Body of pancreas (tissue), 4 donors: ENCODE results near the gene LIPC. TPM values are rescaled to one million over a fixed set of nuclear protein-coding genes. Genes with fewer than 3 reads are reported as not detected.

Experiments
- ATAC-seq: fragments of 150-250 bp; one replicate; pipeline ENCODE4 v1.9.1; 2016
- DNase-seq, 4 donors: peaks; one replicate each; pipeline ENCODE4 v3.0.0-alpha.2; 2019
- H3K27ac ChIP-seq, 4 donors: fragments of 200-600 bp; sonication (generic); 1 replicate in 3 of 4; 2 replicates in 1 of 4; pipeline versions ENCODE4 v1.5.1 to v1.6.1; 2016 to 2019; ENCODE audit warnings: mild to moderate bottlenecking in 1 of 4, mixed read lengths in 1 of 4, moderate library complexity in 1 of 4
- H3K27me3 ChIP-seq, 2 donors: fragments of 200-600 bp; sonication (generic); one replicate each; pipeline ENCODE4 v1.6.0; 2016; ENCODE audit warnings: mild to moderate bottlenecking in 1 of 2
- H3K36me3 ChIP-seq, 2 donors: fragments of 200-600 bp; sonication (generic); replicated peaks in 1 of 2; 2 replicates each; pipeline ENCODE4 v1.5.1; 2016; ENCODE audit warnings: low read depth in 2 of 2; ENCODE audit not compliant: insufficient read depth in 1 of 2
- H3K4me1 ChIP-seq: fragments of 200-600 bp; sonication (generic); one replicate; pipeline ENCODE4 v1.6.0; 2016
- H3K4me3 ChIP-seq, 2 donors: fragments of 200-600 bp; sonication (generic); 1 replicate in 1 of 2; 2 replicates in 1 of 2; pipeline ENCODE4 v1.5.1; 2016 to 2019
- H3K9me3 ChIP-seq, 3 donors: fragments of 200-600 bp; sonication (generic); 1 replicate in 2 of 3; 2 replicates in 1 of 3; pipeline ENCODE4 v1.5.1; 2016
- CTCF ChIP-seq, 7 experiments: fragments of 450-650 bp in 4 of 7; fragments of 200-600 bp in 3 of 7; sonication (generic) in 3 of 7; IDR thresholded peaks; one replicate each; pipeline ENCODE4 v1.5.1; 2016 to 2019; ENCODE audit warnings: antibody characterized with exemption in 7 of 7
- POLR2A ChIP-seq, 3 donors: fragments of 450-650 bp; IDR thresholded peaks; one replicate each; pipeline ENCODE4 v1.6.1; 2016; ENCODE audit warnings: antibody characterized with exemption in 3 of 3, mild to moderate bottlenecking in 2 of 3
- WGBS, 2 donors: methylation state at CpG; one replicate each; pipeline ENCODE4 v1.1.5; 2017; 5-methylcytosine and 5-hydroxymethylcytosine counted together
- intact Hi-C: fragments of 100-400 bp; cut with DNase I; formaldehyde crosslinking; loops from one replicate; pipeline ENCODE4 v1.15.1; 2023
- total RNA-seq, 2 donors: library from RNA; depleted of rRNA; stranded (reverse); fragments of >200 nt; gene quantifications; one replicate each; pipeline ENCODE4 v1.1.0, GENCODE V29; 2016

The LIPC gene
- total RNA-seq, 2 donors from 2014 or later: 1.6 to 2.3 TPM

DNA sequence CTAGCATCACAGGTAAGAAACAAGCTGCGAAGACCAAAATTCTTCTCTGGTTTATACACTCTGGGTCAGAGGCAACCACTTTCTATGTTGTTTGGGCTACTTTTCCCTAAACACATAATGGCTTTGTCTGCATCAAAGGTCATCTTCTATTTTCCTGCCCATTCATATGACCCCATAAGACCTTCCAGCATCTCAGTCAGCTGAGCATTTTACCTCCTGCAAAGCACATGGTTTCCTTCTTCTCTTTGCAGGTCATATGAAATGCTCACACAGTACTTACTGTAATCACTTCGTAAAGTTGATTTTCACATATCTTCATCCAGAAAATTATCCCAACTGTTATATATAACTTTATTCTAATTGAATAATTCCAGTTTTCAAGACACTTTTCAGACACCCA lies 34.8 kb downstream of the LIPC start:
- no peaks in the 10 kb centered on the region for H3K36me3 ChIP-seq
- TF ChIP-seq CTCF (IDR thresholded peaks at IDR 0.05): no peak
- TF ChIP-seq POLR2A (IDR thresholded peaks at IDR 0.05): no peak
- no peak overlapping the region for H3K27ac ChIP-seq

DNA sequence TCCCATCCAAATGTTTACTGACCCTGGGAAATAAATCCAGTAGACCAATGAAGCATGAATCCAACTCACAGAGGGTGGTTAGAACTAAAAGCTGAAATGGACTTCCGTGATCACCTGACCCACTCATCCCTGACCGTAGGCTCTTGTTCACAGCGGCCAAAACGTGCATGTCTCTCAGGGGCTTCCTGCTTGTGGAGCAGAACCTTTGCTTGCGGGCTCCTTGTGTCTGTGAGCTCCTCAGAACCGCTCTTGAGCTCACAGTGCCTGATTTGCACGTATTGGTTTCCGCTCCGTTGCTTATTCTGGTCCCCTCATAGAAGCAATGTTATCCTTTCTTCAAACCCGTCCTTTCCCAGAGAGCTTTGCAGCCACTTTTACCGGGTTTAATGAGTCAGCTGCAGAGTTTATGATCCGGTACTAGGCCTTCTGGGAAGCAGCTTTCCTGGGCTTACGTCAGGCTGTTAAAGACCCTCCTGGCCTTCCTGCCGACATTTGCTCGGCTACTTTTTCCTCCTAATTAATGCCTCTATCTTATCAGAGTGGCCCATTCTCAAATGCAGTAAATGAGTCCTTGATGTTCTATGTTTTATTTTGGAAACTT lies 35.4 kb downstream of the LIPC start:
- TF ChIP-seq POLR2A (IDR thresholded peaks at IDR 0.05): no peak
- TF ChIP-seq CTCF (IDR thresholded peaks at IDR 0.05): no peak
- peaks cover 32% of the 10 kb centered on the region for H3K4me1 ChIP-seq
- H3K27ac ChIP-seq: peak overlapping the region in 2 of 4 donors; percentile 18 to 51
- H3K9me3 ChIP-seq: no peaks in the 10 kb centered on the region
- WGBS, 2 donors: 66 to 84% methylated on average over 15 of the region's 15 CpGs
- ATAC-seq (no peak), DNase-seq (peak in 1 of 4 donors; percentile 45)
- intact Hi-C loops: no loop called here
- no peak overlapping the region for H3K4me3 ChIP-seq
- no peaks in the 10 kb centered on the region for H3K27me3 ChIP-seq
- no peaks in the 10 kb centered on the region for H3K36me3 ChIP-seq

More for the DNA sequence above, 34.8 kb downstream of the LIPC start:
- no peak overlapping the region for H3K4me3 ChIP-seq
- WGBS, 2 donors: 83 to 92% methylated on average over 2 of the region's 2 CpGs
- H3K27me3 ChIP-seq: no peaks in the 10 kb centered on the region
- peaks cover 32% of the 10 kb centered on the region for H3K4me1 ChIP-seq
- H3K9me3 ChIP-seq: no peaks in the 10 kb centered on the region
- ATAC-seq: no peak
- intact Hi-C loops: no loop called here
- DNase-seq: no peak

DNA sequence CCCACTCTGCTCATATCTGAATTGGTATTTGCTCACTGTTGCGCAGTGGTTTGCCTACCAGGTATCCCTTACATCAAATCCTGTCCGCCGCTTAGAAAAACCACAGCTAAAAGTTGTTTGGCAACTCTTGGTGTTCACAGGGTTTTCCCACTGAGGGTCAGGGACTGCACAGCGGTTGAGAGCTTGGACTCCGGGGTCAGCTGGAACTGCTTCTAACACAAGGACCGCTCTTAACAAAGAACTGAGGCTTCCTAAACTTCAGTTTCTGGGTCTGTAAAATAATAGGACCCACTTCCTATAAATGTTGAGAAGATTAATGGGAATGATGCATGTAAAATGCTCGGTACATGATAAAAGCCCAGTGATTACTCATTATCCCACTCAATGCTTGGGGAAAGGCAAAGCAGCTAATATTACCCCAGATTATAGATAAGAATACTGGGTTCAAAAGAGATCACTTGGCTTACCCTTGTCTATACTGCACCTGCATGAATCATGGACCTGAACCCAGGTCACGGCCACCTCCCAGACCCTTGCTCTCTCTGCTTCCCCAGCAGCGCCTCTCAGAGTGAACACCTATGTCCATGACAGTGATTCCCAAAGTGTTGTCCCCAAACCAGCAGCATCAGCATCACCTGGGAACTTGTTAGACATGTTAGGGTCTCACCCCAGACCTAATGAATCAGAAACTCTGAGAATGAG lies 36.1 kb downstream of the LIPC start:
- DNase-seq (peak in 3 of 4 donors; percentile 33 to 70 (median 36)), ATAC-seq (peak; percentile 57)
- no peaks in the 10 kb centered on the region for H3K36me3 ChIP-seq
- WGBS, 2 donors: 68 to 80% methylated on average over 9 of the region's 9 CpGs
- intact Hi-C loops: no loop called here
- no peaks in the 10 kb centered on the region for H3K9me3 ChIP-seq
- no peaks in the 10 kb centered on the region for H3K27me3 ChIP-seq
- no peak for TF ChIP-seq POLR2A (IDR thresholded peaks at IDR 0.05)
- no peak for TF ChIP-seq CTCF (IDR thresholded peaks at IDR 0.05)
- no peak overlapping the region for H3K4me3 ChIP-seq
- H3K27ac ChIP-seq: peak overlapping the region in 2 of 4 donors; percentile 18 to 51
- peaks cover 30% of the 10 kb centered on the region for H3K4me1 ChIP-seq

- H3K27me3 ChIP-seq: no peaks in the 10 kb centered on the region
- DNase-seq (peak; percentile 35 to 70 (median 40)), ATAC-seq (peak; percentile 72)
- intact Hi-C loops: no loop called here
- no peaks in the 10 kb centered on the region for H3K36me3 ChIP-seq
- peak overlapping the region in 3 of 4 donors; percentile 45 to 75 (median 55) for H3K27ac ChIP-seq
- no peak overlapping the region for H3K4me3 ChIP-seq
- 70 to 71% methylated on average over 11 of the region's 11 CpGs for WGBS, 2 donors
- H3K4me1 ChIP-seq: peaks cover 42% of the 10 kb centered on the region
- H3K9me3 ChIP-seq: no peaks in the 10 kb centered on the region
- TF ChIP-seq CTCF (IDR thresholded peaks at IDR 0.05) (no peak), POLR2A (IDR thresholded peaks at IDR 0.05) (no peak)
Measured at GRCh38 chr15:58469432-58470353, 37.9 kb downstream of the LIPC start.
